ENCODE results near the gene KIAA0753. TPM values are rescaled to one million over a fixed set of nuclear protein-coding genes. Genes with fewer than 3 reads are reported as not detected.

KIAA0753 gene
- total and polyA plus RNA-seq, 2 of the 13 experiments (the other 11 are each of a cell fraction or from before 2014, with no cell fraction given): 5.2 to 9.1 TPM

- intact Hi-C loops (cut with micrococcal nuclease; ENCODE audit: unreplicated experiment): loop anchor here (1.0 to 5.0 kb wide), 2 partner anchors 11 to 360 kb away; partner anchors contain the start of genes RNASEK and TXNDC17
- Histone ChIP-seq H3K79me2 (ENCODE audit: insufficient read depth, low read length) (peaks cover 59% of the 10 kb centered on the region), H3K4me2 (ENCODE audit: low read depth, low read length) (peak overlapping the region; percentile 90), H2AFZ (ENCODE audit: low read length) (no peak overlapping the region), H3K4me1 (ENCODE audit: insufficient read depth, low read length) (peaks cover 49% of the 10 kb centered on the region), H3K4me3 (replicated peaks in 1 of 3; ENCODE audit: insufficient read depth in 1 of 3, low read depth in 2 of 3, low read length in 3 of 3) (peak overlapping the region; percentile 64 to 83 (median 77)), H4K20me1 (ENCODE audit: insufficient read depth, low read length) (peaks cover 14% of the 10 kb centered on the region), H3K9me3 (ENCODE audit: low read length) (no peaks in the 10 kb centered on the region), H3K27me3 (ENCODE audit: control insufficient read depth in 1 of 2, insufficient read depth in 2 of 2, low read length in 2 of 2) (no peaks in the 10 kb centered on the region; a peak in 1 of 5 replicates), H3K27ac (ENCODE audit: extremely low read length, insufficient read depth, low read length) (peak overlapping the region; percentile 99), H3K36me3 (replicated peaks in 1 of 2; ENCODE audit: control insufficient read depth in 1 of 2, insufficient read depth in 2 of 2, low read length in 2 of 2) (peaks cover 2 to 7% of the 10 kb centered on the region in 2 experiments; a peak in 4 of 5 replicates), H3K9ac (ENCODE audit: insufficient read depth, low read depth, low read length) (peak overlapping the region; percentile 95)
- ATAC-seq (peak; percentile 43), FAIRE-seq (no peak), DNase-seq (ENCODE audit: low spot score) (no peak)
- POLR2A ChIA-PET: interaction anchor here (1.0 to 1.4 kb wide), 5 partner anchors 10 to 61 kb away, joined by 4 to 8 read pairs (median 4); partner anchors contain the start of genes KIAA0753 and SLC13A5
- CTCF ChIA-PET (ENCODE audit: low intra/inter-chr PET ratio, low total read pairs): interaction anchor here (1.6 kb wide), 1 partner anchor 62 kb away, joined by 3 read pairs; the partner anchor contains the start of gene SLC13A5
- BruUV-seq (replicated peaks): no TSS peak
- in situ Hi-C loops (cut with HindIII; ENCODE audit: extremely low pct_ligation_motif_present, low pct_unique_long_range_greater_than_20kb): no loop called here
- WGBS (ENCODE audit: low lambda C conversion rate): 0% methylated on average over 1 of the region's 47 CpGs
- TF ChIP-seq NFE2L1 (CRISPR knock-in tag; IDR thresholded peaks at IDR 0.05; ENCODE audit: borderline replicate concordance): peak; percentile 97; the same call in 1 of the 2 replicates
- TF ChIP-seq NR2F2 (IDR thresholded peaks at IDR 0.05; ENCODE audit: borderline replicate concordance, low read depth): no peak
- peak; percentile 99 for TF ChIP-seq ZNF678 (CRISPR knock-in tag; IDR thresholded peaks at IDR 0.05)
- peak; percentile 99 for TF ChIP-seq ZNF343 (CRISPR knock-in tag; IDR thresholded peaks at IDR 0.05)
- peak; percentile 97 for TF ChIP-seq REL (CRISPR knock-in tag; conservative IDR thresholded peaks at IDR 0.05)
- TF ChIP-seq FOXK1 (CRISPR knock-in tag; IDR thresholded peaks at IDR 0.05; ENCODE audit: borderline replicate concordance, low read depth): no peak
- TF ChIP-seq ZNF263 (CRISPR knock-in tag; IDR thresholded peaks at IDR 0.05): peak; percentile 90
- TF ChIP-seq ZBTB7B (CRISPR knock-in tag; IDR thresholded peaks at IDR 0.05): peak; percentile 82
- peak; percentile 99 for TF ChIP-seq MAX (IDR thresholded peaks at IDR 0.05)
- peak; percentile 80; the same call in 1 of the 2 replicates for TF ChIP-seq TEF (CRISPR knock-in tag; IDR thresholded peaks at IDR 0.05)
- no peak for TF ChIP-seq NFYC (CRISPR knock-in tag; IDR thresholded peaks at IDR 0.05)
- TF ChIP-seq ZFAT (CRISPR knock-in tag; conservative IDR thresholded peaks at IDR 0.05): peak; percentile 95
- TF ChIP-seq MED1 (CRISPR knock-in tag; IDR thresholded peaks at IDR 0.05): no peak
- TF ChIP-seq KAT7 (CRISPR knock-in tag; IDR thresholded peaks at IDR 0.05; ENCODE audit: borderline replicate concordance): 0 out of 2 replicates have a peak, but pooled peaks have one; percentile 30
- peak; percentile 98 for TF ChIP-seq ATF5 (CRISPR knock-in tag; IDR thresholded peaks at IDR 0.05; ENCODE audit: low read depth)
- peak; percentile 95; the same call in 1 of the 2 replicates for TF ChIP-seq ZNF747 (CRISPR knock-in tag; IDR thresholded peaks at IDR 0.05; ENCODE audit: borderline replicate concordance)
- TF ChIP-seq E2F2 (CRISPR knock-in tag; IDR thresholded peaks at IDR 0.05; ENCODE audit: borderline replicate concordance): peak; percentile 51; the same call in 1 of the 2 replicates
- peak; percentile 77 for TF ChIP-seq ARID2 (CRISPR knock-in tag; IDR thresholded peaks at IDR 0.05; ENCODE audit: borderline replicate concordance)
- TF ChIP-seq MTERF4 (CRISPR knock-in tag; IDR thresholded peaks at IDR 0.05): peak; percentile 95
- TF ChIP-seq MXD4 (CRISPR knock-in tag; IDR thresholded peaks at IDR 0.05): peak; percentile 91
- no peak for TF ChIP-seq MIXL1 (CRISPR knock-in tag; IDR thresholded peaks at IDR 0.05)
- TF ChIP-seq ELF1 (CRISPR knock-in tag; IDR thresholded peaks at IDR 0.05): no peak
- no peak for TF ChIP-seq SRSF1 (optimal IDR thresholded peaks at IDR 0.05; ENCODE audit: low read depth, low read length)
Observed at GRCh38 chr17:6651919-6652452, 11.5 kb upstream of the KIAA0753 start.
